ENCODE data around the gene ABCB11.
"Not testable (repeated sequence)": the region's sequence is repeated elsewhere in the genome, so short reads cannot be mapped to it uniquely, and the experiment has no call there.

ABCB11 gene

GRCh38 chr2:168897449-168897848 is 133.7 kb downstream of the ABCB11 start:
- no peak for TF ChIP-seq ZNF274 (IDR thresholded peaks at IDR 0.05; ENCODE audit: low read depth, low read length)
- H3K4me3 ChIP-seq (ENCODE audit: low read length) = no peak overlapping the region

GRCh38 chr2:168896783-168897182 is 134.3 kb downstream of the ABCB11 start:
- TF ChIP-seq ZNF274 (IDR thresholded peaks at IDR 0.05; ENCODE audit: low read depth, low read length) = no peak
- H3K4me3 ChIP-seq (ENCODE audit: low read length) = no peak overlapping the region

- TF ChIP-seq ZNF274 (IDR thresholded peaks at IDR 0.05; ENCODE audit: low read depth, low read length) = no peak
- no peak overlapping the region for H3K4me3 ChIP-seq (ENCODE audit: low read length)
These were observed 135.4 kb downstream of the ABCB11 start for GRCh38 chr2:168895771-168896170.

GRCh38 chr2:168894720-168895119 is 136.4 kb downstream of the ABCB11 start:
- TF ChIP-seq ZNF274 (IDR thresholded peaks at IDR 0.05; ENCODE audit: low read depth, low read length) = no peak

GRCh38 chr2:168894101-168894500 is 137.0 kb downstream of the ABCB11 start:
- TF ChIP-seq ZNF274 (IDR thresholded peaks at IDR 0.05; ENCODE audit: low read depth, low read length) = no peak
- no peak overlapping the region for H3K4me3 ChIP-seq (ENCODE audit: low read length)

More at GRCh38 chr2:168894720-168895119, 136.4 kb downstream of the ABCB11 start:
- H3K4me3 ChIP-seq (ENCODE audit: low read length) = no peak overlapping the region

GRCh38 chr2:168892327-168892726 is 138.8 kb downstream of the ABCB11 start:
- no peak for TF ChIP-seq ZNF274 (IDR thresholded peaks at IDR 0.05; ENCODE audit: low read depth, low read length)
- no peak overlapping the region for H3K4me3 ChIP-seq (ENCODE audit: low read length)

GRCh38 chr2:168890006-168890782 is 140.9 kb downstream of the ABCB11 start, which contains the start of gene SPC25:
SPC25 (minus strand) TSS chr2:168890430; CDS start chr2:168889519, 911 bp downstream.
- no peak for TF ChIP-seq ZNF274 (IDR thresholded peaks at IDR 0.05; ENCODE audit: low read depth, low read length)
- peak within 1 kb of the TSS; percentile 86 for H3K4me3 ChIP-seq (ENCODE audit: low read length)

- TF ChIP-seq ZNF274 (IDR thresholded peaks at IDR 0.05; ENCODE audit: low read depth, low read length) = no peak
These were observed 141.5 kb downstream of the ABCB11 start for GRCh38 chr2:168889635-168890005.

GRCh38 chr2:168884975-168885374 is 146.1 kb downstream of the ABCB11 start:
- no peak for TF ChIP-seq ZNF274 (IDR thresholded peaks at IDR 0.05; ENCODE audit: low read depth, low read length)
- no peak overlapping the region for H3K4me3 ChIP-seq (ENCODE audit: low read length)

More at GRCh38 chr2:168889635-168890005, 141.5 kb downstream of the ABCB11 start:
- H3K4me3 ChIP-seq (ENCODE audit: low read length) = peak overlapping the region; percentile 86

- not testable (repeated sequence) for H3K4me3 ChIP-seq (ENCODE audit: low read length)
These were observed 149.0 kb downstream of the ABCB11 start for GRCh38 chr2:168882163-168882562.

- TF ChIP-seq ZNF274 (IDR thresholded peaks at IDR 0.05; ENCODE audit: low read depth, low read length) = no peak
- no peak overlapping the region for H3K4me3 ChIP-seq (ENCODE audit: low read length)
These were observed 156.6 kb downstream of the ABCB11 start for GRCh38 chr2:168874368-168875054.

GRCh38 chr2:168870824-168871223 is 160.3 kb downstream of the ABCB11 start:
- H3K4me3 ChIP-seq (ENCODE audit: low read length) = not testable (repeated sequence)

Measured in GM08714 (cell line).